Measurements from ENCODE around the gene ENKD1.

DNA sequence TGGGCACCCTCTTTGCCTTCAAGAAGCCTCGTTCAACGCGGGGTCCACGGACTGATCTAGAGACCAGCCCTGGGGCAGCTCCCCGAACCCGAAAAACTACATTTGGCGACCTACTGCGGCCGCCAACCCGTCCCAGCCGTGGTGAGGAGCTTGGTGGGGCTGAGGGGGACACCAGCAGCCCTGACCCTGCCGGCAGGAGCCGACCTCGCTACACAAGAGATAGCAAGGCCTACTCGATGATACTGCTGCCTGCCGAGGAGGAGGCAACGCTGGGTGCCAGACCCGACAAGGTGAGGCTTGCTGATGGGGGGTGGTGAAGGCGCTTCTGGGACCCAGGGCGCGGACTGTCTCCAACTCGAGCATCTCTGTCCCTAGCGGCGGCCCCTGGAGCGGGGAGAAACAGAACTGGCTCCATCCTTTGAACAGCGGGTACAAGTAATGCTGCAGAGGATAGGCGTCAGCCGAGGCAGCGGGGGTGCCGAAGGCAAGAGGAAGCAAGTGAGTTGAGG is 12.1 kb downstream of the ENKD1 start:
- TF ChIP-seq, protein P1, sequence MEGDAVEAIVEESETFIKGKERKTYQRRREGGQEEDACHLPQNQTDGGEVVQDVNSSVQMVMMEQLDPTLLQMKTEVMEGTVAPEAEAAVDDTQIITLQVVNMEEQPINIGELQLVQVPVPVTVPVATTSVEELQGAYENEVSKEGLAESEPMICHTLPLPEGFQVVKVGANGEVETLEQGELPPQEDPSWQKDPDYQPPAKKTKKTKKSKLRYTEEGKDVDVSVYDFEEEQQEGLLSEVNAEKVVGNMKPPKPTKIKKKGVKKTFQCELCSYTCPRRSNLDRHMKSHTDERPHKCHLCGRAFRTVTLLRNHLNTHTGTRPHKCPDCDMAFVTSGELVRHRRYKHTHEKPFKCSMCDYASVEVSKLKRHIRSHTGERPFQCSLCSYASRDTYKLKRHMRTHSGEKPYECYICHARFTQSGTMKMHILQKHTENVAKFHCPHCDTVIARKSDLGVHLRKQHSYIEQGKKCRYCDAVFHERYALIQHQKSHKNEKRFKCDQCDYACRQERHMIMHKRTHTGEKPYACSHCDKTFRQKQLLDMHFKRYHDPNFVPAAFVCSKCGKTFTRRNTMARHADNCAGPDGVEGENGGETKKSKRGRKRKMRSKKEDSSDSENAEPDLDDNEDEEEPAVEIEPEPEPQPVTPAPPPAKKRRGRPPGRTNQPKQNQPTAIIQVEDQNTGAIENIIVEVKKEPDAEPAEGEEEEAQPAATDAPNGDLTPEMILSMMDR (IDR thresholded peaks at IDR 0.05) = no peak
- TF ChIP-seq POLR2A (IDR thresholded peaks at IDR 0.05) = no peak
